ENCODE data around the gene SACM1L.
A peak's percentile ranks its signal among the peaks of the same experiment; 100 is the strongest.

SACM1L gene

DNA sequence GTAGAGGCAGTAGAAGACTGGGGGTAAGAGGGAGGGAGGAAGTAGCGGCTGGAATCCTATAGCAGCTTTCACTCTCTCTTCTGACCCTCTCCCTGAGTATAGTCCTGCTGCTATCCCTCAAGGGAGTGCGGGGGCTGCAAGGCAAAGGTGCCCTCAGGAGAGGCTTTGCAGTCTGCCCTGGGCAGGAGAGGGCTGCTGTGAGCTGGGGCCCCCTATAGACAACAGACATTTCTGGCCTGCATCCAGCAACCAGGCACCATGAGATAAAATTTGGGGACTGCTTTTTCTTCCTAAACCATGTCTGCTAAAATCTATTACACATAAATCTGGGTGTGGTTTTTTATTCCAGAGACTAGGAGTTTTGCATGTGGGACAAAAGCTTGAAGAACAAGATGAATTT, 48.0 kb downstream of the SACM1L start:
- peaks cover 13% of the 10 kb centered on the region for H3K4me1 ChIP-seq (ENCODE audit: insufficient read depth, low read length, poor library complexity, severe bottlenecking)
- no peak overlapping the region for H3K4me3 ChIP-seq (ENCODE audit: low read length, poor library complexity, severe bottlenecking)
- no peaks in the 10 kb centered on the region for H4K20me1 ChIP-seq (ENCODE audit: insufficient read depth, low read length, poor library complexity, severe bottlenecking)
- H3K79me2 ChIP-seq (ENCODE audit: insufficient read depth, low read length), result no peaks in the 10 kb centered on the region; the same call in 1 of the 2 replicates
- no peak overlapping the region for H3K4me2 ChIP-seq (ENCODE audit: low read depth, low read length, poor library complexity, severe bottlenecking)
- H3K9me2 ChIP-seq (replicated peaks; ENCODE audit: low read depth, low read length), result no peaks in the 10 kb centered on the region
- no peaks in the 10 kb centered on the region for H3K27me3 ChIP-seq (ENCODE audit: insufficient read depth, low read length, poor library complexity, severe bottlenecking)
- H3K9ac ChIP-seq (ENCODE audit: low read depth, low read length, poor library complexity, severe bottlenecking), result no peak overlapping the region
- no peaks in the 10 kb centered on the region for H3K9me3 ChIP-seq (ENCODE audit: insufficient read depth, low read depth, low read length)
- H3K36me3 ChIP-seq (ENCODE audit: insufficient read depth, low read length), result peaks cover 96% of the 10 kb centered on the region
- no peak for TF ChIP-seq EZH2phosphoT487 (IDR thresholded peaks at IDR 0.05; ENCODE audit: borderline replicate concordance)
- H2AFZ ChIP-seq (ENCODE audit: low read length), result no peak overlapping the region
- H3F3A ChIP-seq (ENCODE audit: low read depth), result no peaks in the 10 kb centered on the region

DNA sequence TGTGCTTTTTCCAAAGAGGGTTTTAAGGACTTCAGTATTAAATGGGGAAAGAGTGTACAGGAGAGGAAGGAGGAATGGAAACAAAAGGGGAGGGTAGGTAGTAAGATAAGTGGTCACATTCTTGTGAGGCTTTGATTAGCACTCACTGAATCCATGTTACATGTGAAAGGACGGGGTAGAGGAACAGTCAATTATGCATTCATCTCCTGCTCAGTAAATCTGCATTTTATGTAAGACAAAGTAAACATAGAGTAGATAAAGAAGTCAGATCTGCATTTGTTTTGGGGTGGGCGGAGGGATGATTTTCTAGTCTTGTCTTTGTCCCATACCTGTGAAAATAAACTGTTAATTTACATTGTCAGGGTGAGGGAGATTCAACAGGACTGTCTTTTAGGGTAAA, 50.8 kb downstream of the SACM1L start:
- Histone ChIP-seq H3K9me2 (replicated peaks; ENCODE audit: low read depth, low read length) (no peaks in the 10 kb centered on the region), H3K4me3 (ENCODE audit: low read length, poor library complexity, severe bottlenecking) (no peak overlapping the region), H3K27me3 (ENCODE audit: insufficient read depth, low read length, poor library complexity, severe bottlenecking) (no peaks in the 10 kb centered on the region), H4K20me1 (ENCODE audit: insufficient read depth, low read length, poor library complexity, severe bottlenecking) (no peaks in the 10 kb centered on the region), H3K9me3 (ENCODE audit: insufficient read depth, low read depth, low read length) (no peaks in the 10 kb centered on the region), H3K4me2 (ENCODE audit: low read depth, low read length, poor library complexity, severe bottlenecking) (no peak overlapping the region), H3K4me1 (ENCODE audit: insufficient read depth, low read length, poor library complexity, severe bottlenecking) (peaks cover 14% of the 10 kb centered on the region), H3F3A (ENCODE audit: low read depth) (no peaks in the 10 kb centered on the region), H3K9ac (ENCODE audit: low read depth, low read length, poor library complexity, severe bottlenecking) (no peak overlapping the region), H3K36me3 (ENCODE audit: insufficient read depth, low read length) (peaks cover 97% of the 10 kb centered on the region), H3K79me2 (ENCODE audit: insufficient read depth, low read length) (no peaks in the 10 kb centered on the region), H2AFZ (ENCODE audit: low read length) (no peak overlapping the region)
- TF ChIP-seq, protein P1, sequence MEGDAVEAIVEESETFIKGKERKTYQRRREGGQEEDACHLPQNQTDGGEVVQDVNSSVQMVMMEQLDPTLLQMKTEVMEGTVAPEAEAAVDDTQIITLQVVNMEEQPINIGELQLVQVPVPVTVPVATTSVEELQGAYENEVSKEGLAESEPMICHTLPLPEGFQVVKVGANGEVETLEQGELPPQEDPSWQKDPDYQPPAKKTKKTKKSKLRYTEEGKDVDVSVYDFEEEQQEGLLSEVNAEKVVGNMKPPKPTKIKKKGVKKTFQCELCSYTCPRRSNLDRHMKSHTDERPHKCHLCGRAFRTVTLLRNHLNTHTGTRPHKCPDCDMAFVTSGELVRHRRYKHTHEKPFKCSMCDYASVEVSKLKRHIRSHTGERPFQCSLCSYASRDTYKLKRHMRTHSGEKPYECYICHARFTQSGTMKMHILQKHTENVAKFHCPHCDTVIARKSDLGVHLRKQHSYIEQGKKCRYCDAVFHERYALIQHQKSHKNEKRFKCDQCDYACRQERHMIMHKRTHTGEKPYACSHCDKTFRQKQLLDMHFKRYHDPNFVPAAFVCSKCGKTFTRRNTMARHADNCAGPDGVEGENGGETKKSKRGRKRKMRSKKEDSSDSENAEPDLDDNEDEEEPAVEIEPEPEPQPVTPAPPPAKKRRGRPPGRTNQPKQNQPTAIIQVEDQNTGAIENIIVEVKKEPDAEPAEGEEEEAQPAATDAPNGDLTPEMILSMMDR (conservative IDR thresholded peaks at IDR 0.05; ENCODE audit: low read length), result no peak
- no peak for TF ChIP-seq EZH2phosphoT487 (IDR thresholded peaks at IDR 0.05; ENCODE audit: borderline replicate concordance)

GRCh38 chr3:45741247-45741646, 52.1 kb downstream of the SACM1L start:
- H3K9me2 ChIP-seq (replicated peaks; ENCODE audit: low read depth, low read length), result no peaks in the 10 kb centered on the region
- H3K4me1 ChIP-seq (ENCODE audit: insufficient read depth, low read length, poor library complexity, severe bottlenecking), result peaks cover 14% of the 10 kb centered on the region
- H3K79me2 ChIP-seq (ENCODE audit: insufficient read depth, low read length), result no peaks in the 10 kb centered on the region
- TF ChIP-seq, protein P1 (conservative IDR thresholded peaks at IDR 0.05; ENCODE audit: low read length), result no peak
- TF ChIP-seq EZH2phosphoT487 (IDR thresholded peaks at IDR 0.05; ENCODE audit: borderline replicate concordance), result no peak
- H3K36me3 ChIP-seq (ENCODE audit: insufficient read depth, low read length), result peaks cover 96% of the 10 kb centered on the region
- no peak overlapping the region for H2AFZ ChIP-seq (ENCODE audit: low read length)
- H3K9me3 ChIP-seq (ENCODE audit: insufficient read depth, low read depth, low read length), result no peaks in the 10 kb centered on the region
- no peak overlapping the region for H3K9ac ChIP-seq (ENCODE audit: low read depth, low read length, poor library complexity, severe bottlenecking)
- no peaks in the 10 kb centered on the region for H3K27me3 ChIP-seq (ENCODE audit: insufficient read depth, low read length, poor library complexity, severe bottlenecking)
- H3K4me2 ChIP-seq (ENCODE audit: low read depth, low read length, poor library complexity, severe bottlenecking), result peak overlapping the region; percentile 15
- H3F3A ChIP-seq (ENCODE audit: low read depth), result no peaks in the 10 kb centered on the region
- no peak overlapping the region for H3K4me3 ChIP-seq (ENCODE audit: low read length, poor library complexity, severe bottlenecking)
- H4K20me1 ChIP-seq (ENCODE audit: insufficient read depth, low read length, poor library complexity, severe bottlenecking), result no peaks in the 10 kb centered on the region

- H3K36me3 ChIP-seq (ENCODE audit: insufficient read depth, low read length), result peaks cover 95% of the 10 kb centered on the region
These were observed 52.7 kb downstream of the SACM1L start for GRCh38 chr3:45741742-45742460.

More at GRCh38 chr3:45741742-45742460, 52.7 kb downstream of the SACM1L start:
- Histone ChIP-seq H4K20me1 (ENCODE audit: insufficient read depth, low read length, poor library complexity, severe bottlenecking) (no peaks in the 10 kb centered on the region), H3K9me2 (replicated peaks; ENCODE audit: low read depth, low read length) (no peaks in the 10 kb centered on the region), H3K79me2 (ENCODE audit: insufficient read depth, low read length) (no peaks in the 10 kb centered on the region), H3F3A (ENCODE audit: low read depth) (no peaks in the 10 kb centered on the region), H3K4me2 (ENCODE audit: low read depth, low read length, poor library complexity, severe bottlenecking) (peak overlapping the region; percentile 15), H2AFZ (ENCODE audit: low read length) (no peak overlapping the region), H3K9me3 (ENCODE audit: insufficient read depth, low read depth, low read length) (no peaks in the 10 kb centered on the region), H3K4me1 (ENCODE audit: insufficient read depth, low read length, poor library complexity, severe bottlenecking) (peaks cover 14% of the 10 kb centered on the region), H3K9ac (ENCODE audit: low read depth, low read length, poor library complexity, severe bottlenecking) (no peak overlapping the region), H3K4me3 (ENCODE audit: low read length, poor library complexity, severe bottlenecking) (no peak overlapping the region), H3K27me3 (ENCODE audit: insufficient read depth, low read length, poor library complexity, severe bottlenecking) (no peaks in the 10 kb centered on the region)
- TF ChIP-seq, protein P1 (conservative IDR thresholded peaks at IDR 0.05; ENCODE audit: low read length), result no peak
- TF ChIP-seq EZH2phosphoT487 (IDR thresholded peaks at IDR 0.05; ENCODE audit: borderline replicate concordance), result no peak
